ENCODE results near the gene PSD4.

The PSD4 gene

GRCh38 chr2:113212245-113213060, 38.7 kb downstream of the PSD4 start:
- in situ Hi-C loops (cut with MboI; ENCODE audit: low pct_unique_long_range_greater_than_20kb, low sequenced_read_pairs, unreplicated experiment) = no loop called here
- DNase-seq (ENCODE audit: low spot score) = no peak
- TF ChIP-seq CTCF (IDR thresholded peaks at IDR 0.05; ENCODE audit: extremely low read depth, insufficient read depth, missing control alignments) = no peak

- in situ Hi-C loops (cut with MboI; ENCODE audit: low pct_unique_long_range_greater_than_20kb, low sequenced_read_pairs, unreplicated experiment) = no loop called here
- no peak for DNase-seq (ENCODE audit: low spot score)
- no peak for TF ChIP-seq CTCF (IDR thresholded peaks at IDR 0.05; ENCODE audit: extremely low read depth, insufficient read depth, missing control alignments)
Measured at GRCh38 chr2:113213061-113213930, 39.5 kb downstream of the PSD4 start.

GRCh38 chr2:113214141-113214540, 40.4 kb downstream of the PSD4 start:
- no peak for TF ChIP-seq CTCF (IDR thresholded peaks at IDR 0.05; ENCODE audit: extremely low read depth, insufficient read depth, missing control alignments)
- no peak for DNase-seq (ENCODE audit: low spot score)
- in situ Hi-C loops (cut with MboI; ENCODE audit: low pct_unique_long_range_greater_than_20kb, low sequenced_read_pairs, unreplicated experiment) = no loop called here

- no peak for DNase-seq (ENCODE audit: low spot score)
- in situ Hi-C loops (cut with MboI; ENCODE audit: low pct_unique_long_range_greater_than_20kb, low sequenced_read_pairs, unreplicated experiment) = no loop called here
- no peak for TF ChIP-seq CTCF (IDR thresholded peaks at IDR 0.05; ENCODE audit: extremely low read depth, insufficient read depth, missing control alignments)
Measured at GRCh38 chr2:113215056-113215455, 41.3 kb downstream of the PSD4 start.

GRCh38 chr2:113216321-113216720, 42.5 kb downstream of the PSD4 start:
- TF ChIP-seq CTCF (IDR thresholded peaks at IDR 0.05; ENCODE audit: extremely low read depth, insufficient read depth, missing control alignments) = no peak
- in situ Hi-C loops (cut with MboI; ENCODE audit: low pct_unique_long_range_greater_than_20kb, low sequenced_read_pairs, unreplicated experiment) = no loop called here
- no peak for DNase-seq (ENCODE audit: low spot score)

GRCh38 chr2:113216891-113217454, 43.2 kb downstream of the PSD4 start:
- in situ Hi-C loops (cut with MboI; ENCODE audit: low pct_unique_long_range_greater_than_20kb, low sequenced_read_pairs, unreplicated experiment) = no loop called here
- no peak for TF ChIP-seq CTCF (IDR thresholded peaks at IDR 0.05; ENCODE audit: extremely low read depth, insufficient read depth, missing control alignments)
- DNase-seq (ENCODE audit: low spot score) = no peak
